ENCODE results near the gene C1orf56.

C1orf56 gene

GRCh38 chr1:151036356-151036755 lies 11.2 kb upstream of the C1orf56 start, which contains the start of gene BNIPL:
Gene BNIPL (plus strand): TSS chr1:151036586. CDS start chr1:151036726, 140 bp downstream.
- H3K27me3 ChIP-seq, result no peaks in the 10 kb centered on the region
- H3K27ac ChIP-seq, result no peak within 1 kb of the TSS
- H3K9me3 ChIP-seq (replicated peaks in 1 of 11), result no peaks in the 10 kb centered on the region
- H3K4me3 ChIP-seq, result no peak within 1 kb of the TSS
- no peak for TF ChIP-seq Cebpa-rat (IDR thresholded peaks at IDR 0.05)
- H3K36me3 ChIP-seq, result peaks cover 31 to 57% (median 46%) of the 10 kb centered on the region in 11 experiments
- no peak within 1 kb of the TSS for H3K4me2 ChIP-seq
- H3K4me1 ChIP-seq, result peaks cover 0 to 9% (median 0%) of the 10 kb centered on the region in 10 experiments; a peak in 5 of 20 replicates
- no peaks in the 10 kb centered on the region for H4K20me1 ChIP-seq
- no peak within 1 kb of the TSS for H3K9ac ChIP-seq

GRCh38 chr1:151037032-151037431 lies 10.5 kb upstream of the C1orf56 start:
- no peaks in the 10 kb centered on the region for H3K9me3 ChIP-seq (replicated peaks in 1 of 11)
- no peak overlapping the region for H3K27ac ChIP-seq

GRCh38 chr1:151039521-151039920 lies 8.0 kb upstream of the C1orf56 start:
- no peak overlapping the region for H3K4me2 ChIP-seq
- H3K27me3 ChIP-seq, result no peaks in the 10 kb centered on the region
- no peaks in the 10 kb centered on the region for H4K20me1 ChIP-seq
- H3K4me1 ChIP-seq, result no peaks in the 10 kb centered on the region
- no peak for TF ChIP-seq Cebpa-rat (IDR thresholded peaks at IDR 0.05)
- no peak overlapping the region for H3K4me3 ChIP-seq
- no peaks in the 10 kb centered on the region for H3K9me3 ChIP-seq (replicated peaks in 1 of 11)
- no peak overlapping the region for H3K27ac ChIP-seq
- H3K9ac ChIP-seq, result no peak overlapping the region
- H3K36me3 ChIP-seq, result peaks cover 10 to 32% (median 20%) of the 10 kb centered on the region in 11 experiments

More at GRCh38 chr1:151037032-151037431, 10.5 kb upstream of the C1orf56 start:
- Histone ChIP-seq H3K36me3 (peaks cover 24 to 50% (median 39%) of the 10 kb centered on the region in 11 experiments), H3K27me3 (no peaks in the 10 kb centered on the region), H3K4me3 (no peak overlapping the region), H3K4me2 (no peak overlapping the region), H3K4me1 (peaks cover 0 to 9% (median 0%) of the 10 kb centered on the region in 10 experiments; a peak in 5 of 20 replicates), H3K9ac (no peak overlapping the region), H4K20me1 (no peaks in the 10 kb centered on the region)
- no peak for TF ChIP-seq Cebpa-rat (IDR thresholded peaks at IDR 0.05)

GRCh38 chr1:151043163-151043562 lies 4.4 kb upstream of the C1orf56 start:
- no peak overlapping the region for H3K4me3 ChIP-seq
- peaks cover 0 to under 1% (median 0%) of the 10 kb centered on the region in 11 experiments; a peak in 1 of 22 replicates for H3K9me3 ChIP-seq (replicated peaks in 1 of 11)
- no peak overlapping the region for H3K4me2 ChIP-seq
- no peak overlapping the region for H3K27ac ChIP-seq
- no peak overlapping the region for H3K9ac ChIP-seq
- TF ChIP-seq Cebpa-rat (IDR thresholded peaks at IDR 0.05), result no peak
- H3K4me1 ChIP-seq, result peaks cover 3 to 15% (median 6%) of the 10 kb centered on the region in 10 experiments; a peak in 19 of 20 replicates
- H3K27me3 ChIP-seq, result peaks cover 19 to 29% (median 27%) of the 10 kb centered on the region in 11 experiments
- H4K20me1 ChIP-seq, result peaks cover 0 to 17% (median 11%) of the 10 kb centered on the region in 11 experiments; a peak in 17 of 22 replicates
- peaks cover 0 to 10% (median 0%) of the 10 kb centered on the region in 11 experiments; a peak in 2 of 22 replicates for H3K36me3 ChIP-seq

- H3K9me3 ChIP-seq (replicated peaks in 1 of 11), result peaks cover 0 to 9% (median 0%) of the 10 kb centered on the region in 11 experiments; a peak in 2 of 22 replicates
- no peak for TF ChIP-seq Cebpa-rat (IDR thresholded peaks at IDR 0.05)
- H3K4me1 ChIP-seq, result peaks cover 11 to 28% (median 13%) of the 10 kb centered on the region in 10 experiments; a peak in 19 of 20 replicates
- H3K4me3 ChIP-seq, result peak overlapping the region; percentile 47 to 68 (median 57)
- H3K27me3 ChIP-seq, result peaks cover 38 to 77% (median 60%) of the 10 kb centered on the region in 11 experiments
- H3K36me3 ChIP-seq, result peaks cover 22 to 46% (median 35%) of the 10 kb centered on the region in 11 experiments
- H3K9ac ChIP-seq, result peak overlapping the region; percentile 5 to 67 (median 39); a peak in 15 of 22 replicates
- H3K27ac ChIP-seq, result no peak overlapping the region
- H3K4me2 ChIP-seq, result peak overlapping the region; percentile 73 to 99 (median 82)
- peaks cover 34 to 66% (median 58%) of the 10 kb centered on the region in 11 experiments for H4K20me1 ChIP-seq
These were observed 534 bp downstream of the C1orf56 start for GRCh38 chr1:151047925-151048644.

GRCh38 chr1:151048645-151049032 lies 1.1 kb downstream of the C1orf56 start:
- no peak for TF ChIP-seq Cebpa-rat (IDR thresholded peaks at IDR 0.05)
- Histone ChIP-seq H3K27ac (no peak overlapping the region), H4K20me1 (peaks cover 34 to 72% (median 63%) of the 10 kb centered on the region in 11 experiments), H3K9me3 (replicated peaks in 1 of 11) (peaks cover 0 to 9% (median 0%) of the 10 kb centered on the region in 11 experiments; a peak in 2 of 22 replicates), H3K27me3 (peaks cover 38 to 78% (median 60%) of the 10 kb centered on the region in 11 experiments), H3K4me2 (peak overlapping the region; percentile 73 to 99 (median 82)), H3K9ac (peak overlapping the region in 4 of 11 experiments; percentile 30 to 67 (median 46); a peak in 4 of 22 replicates), H3K4me3 (peak overlapping the region; percentile 47 to 68 (median 57)), H3K36me3 (peaks cover 27 to 49% (median 40%) of the 10 kb centered on the region in 11 experiments), H3K4me1 (peaks cover 11 to 28% (median 13%) of the 10 kb centered on the region in 10 experiments; a peak in 19 of 20 replicates)

- peaks cover 11 to 36% (median 13%) of the 10 kb centered on the region in 10 experiments; a peak in 19 of 20 replicates for H3K4me1 ChIP-seq
- H4K20me1 ChIP-seq, result peaks cover 42 to 80% (median 72%) of the 10 kb centered on the region in 11 experiments
- H3K36me3 ChIP-seq, result peaks cover 35 to 52% (median 49%) of the 10 kb centered on the region in 11 experiments
- no peak overlapping the region for H3K9ac ChIP-seq
- TF ChIP-seq Cebpa-rat (IDR thresholded peaks at IDR 0.05), result no peak
- H3K4me3 ChIP-seq, result no peak overlapping the region
- peaks cover 38 to 82% (median 60%) of the 10 kb centered on the region in 11 experiments for H3K27me3 ChIP-seq
- H3K9me3 ChIP-seq (replicated peaks in 1 of 11), result peaks cover 0 to 9% (median 0%) of the 10 kb centered on the region in 11 experiments; a peak in 2 of 22 replicates
- H3K27ac ChIP-seq, result no peak overlapping the region
- peak overlapping the region in 2 of 11 experiments; percentile 7 to 8; a peak in 2 of 22 replicates for H3K4me2 ChIP-seq
These were observed 1.9 kb downstream of the C1orf56 start for GRCh38 chr1:151049458-151049857.

- H3K36me3 ChIP-seq, result peaks cover 43 to 59% (median 56%) of the 10 kb centered on the region in 11 experiments
These were observed 2.6 kb downstream of the C1orf56 start for GRCh38 chr1:151050051-151050688.

More at GRCh38 chr1:151050051-151050688, 2.6 kb downstream of the C1orf56 start:
- Histone ChIP-seq H3K4me2 (peak overlapping the region in 2 of 11 experiments; percentile 7 to 8; a peak in 1 of 22 replicates), H3K4me1 (peaks cover 13 to 43% (median 18%) of the 10 kb centered on the region in 10 experiments), H3K9ac (no peak overlapping the region), H3K27ac (no peak overlapping the region), H4K20me1 (peaks cover 49 to 87% (median 79%) of the 10 kb centered on the region in 11 experiments), H3K27me3 (peaks cover 38 to 85% (median 60%) of the 10 kb centered on the region in 11 experiments), H3K4me3 (no peak overlapping the region), H3K9me3 (replicated peaks in 1 of 11) (peaks cover 0 to 9% (median 0%) of the 10 kb centered on the region in 11 experiments; a peak in 2 of 22 replicates)
- TF ChIP-seq Cebpa-rat (IDR thresholded peaks at IDR 0.05), result no peak

Measured in BLaER1 treated with 17β-estradiol and CSF1 and Interleukin-3, amounts not matched to agents 10 nM and 100 nM (cell line).